Measurements from ENCODE around the gene C14orf39.
"Not testable (repeated sequence)": the region's sequence is repeated elsewhere in the genome, so short reads cannot be mapped to it uniquely, and the experiment has no call there.

Gene C14orf39

GRCh38 chr14:60488175-60488574, 2.3 kb upstream of the C14orf39 start:
- no peak for DNase-seq

GRCh38 chr14:60487211-60487610, 1.3 kb upstream of the C14orf39 start:
- no peak for DNase-seq

- DNase-seq: no peak
Observed at GRCh38 chr14:60485057-60485597, 736 bp downstream of the C14orf39 start.

- DNase-seq: no peak
Observed at GRCh38 chr14:60482743-60483142, 3.1 kb downstream of the C14orf39 start.

- not testable (repeated sequence) for DNase-seq
Observed at GRCh38 chr14:60480248-60480647, 5.6 kb downstream of the C14orf39 start.

- DNase-seq: no peak
Observed at GRCh38 chr14:60455875-60456274, 30.0 kb downstream of the C14orf39 start.

GRCh38 chr14:60430276-60430675, 55.6 kb downstream of the C14orf39 start:
- DNase-seq: no peak

- DNase-seq: no peak
Observed at GRCh38 chr14:60420050-60420449, 65.8 kb downstream of the C14orf39 start.

- DNase-seq: not testable (repeated sequence)
Observed at GRCh38 chr14:60397550-60397949, 88.3 kb downstream of the C14orf39 start.

- no peak for DNase-seq
Observed at GRCh38 chr14:60396718-60397343, 89.0 kb downstream of the C14orf39 start.

All from activated CD4-positive, alpha-beta T cell treated with anti-CD3 and anti-CD28 coated beads, Interleukin-2, amount 50 U/mL, for 1 hour (primary cell).